HUES64 (cell line): ENCODE results near the gene GLI3.

Source experiments
- H3K27ac ChIP-seq: 2 replicates; pipeline ENCODE4 v1.7.0; 2013; ENCODE audit warnings: low read depth, low read length, inconsistent platforms
- H3K27me3 ChIP-seq: 2 replicates; pipeline ENCODE4 v1.6.1; 2013; ENCODE audit warnings: mild to moderate bottlenecking, low read length; ENCODE audit not compliant: insufficient read depth
- H3K36me3 ChIP-seq: 2 replicates; pipeline ENCODE4 v1.6.1; 2013; ENCODE audit warnings: mild to moderate bottlenecking, low read length; ENCODE audit not compliant: insufficient read depth
- H3K4me1 ChIP-seq: 2 replicates; pipeline ENCODE4 v1.6.1; 2013; ENCODE audit warnings: mild to moderate bottlenecking, low read length, moderate library complexity; ENCODE audit not compliant: insufficient read depth
- H3K4me3 ChIP-seq: 2 replicates; pipeline ENCODE4 v1.5.1; 2013; ENCODE audit warnings: mild to moderate bottlenecking, low read length, moderate library complexity
- H3K9ac ChIP-seq: 2 replicates; pipeline ENCODE4 v1.6.1; 2013; ENCODE audit warnings: mild to moderate bottlenecking, low read depth, low read length
- H3K9me3 ChIP-seq: 2 replicates; pipeline ENCODE4 v1.6.1; 2013; ENCODE audit warnings: low read depth, low read length; ENCODE audit not compliant: insufficient read depth
- WGBS: fragments of 150-250, 120-280 bp; methylation state at CpG from one replicate; pipeline ENCODE4 v1.1.7; 2013; ENCODE audit warnings: missing lambda C conversion rate; 5-methylcytosine and 5-hydroxymethylcytosine counted together

Gene GLI3

DNA sequence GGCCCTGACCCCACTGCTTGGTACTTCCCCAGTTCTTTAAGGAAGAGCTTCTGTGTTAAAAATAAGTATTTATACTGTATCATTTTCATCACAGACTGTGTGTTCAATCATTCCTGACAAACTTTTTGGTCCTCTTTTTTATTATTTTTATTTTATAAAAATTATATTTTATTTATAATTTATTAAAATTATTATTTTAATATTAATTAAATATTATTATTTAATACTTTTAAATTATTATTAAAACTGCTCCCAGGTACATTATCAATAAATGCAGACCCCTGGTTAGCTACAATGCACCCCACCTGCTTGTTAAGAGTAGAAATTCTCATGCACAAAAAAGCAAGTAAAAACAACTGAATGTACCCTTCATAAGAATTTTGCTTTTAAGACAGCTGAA lies 172.0 kb downstream of the GLI3 start:
- Histone ChIP-seq H3K9ac (no peak overlapping the region), H3K4me3 (no peak overlapping the region), H3K27ac (no peak overlapping the region), H3K4me1 (peaks cover 57% of the 10 kb centered on the region), H3K27me3 (no peaks in the 10 kb centered on the region), H3K9me3 (no peaks in the 10 kb centered on the region), H3K36me3 (no peaks in the 10 kb centered on the region)

DNA sequence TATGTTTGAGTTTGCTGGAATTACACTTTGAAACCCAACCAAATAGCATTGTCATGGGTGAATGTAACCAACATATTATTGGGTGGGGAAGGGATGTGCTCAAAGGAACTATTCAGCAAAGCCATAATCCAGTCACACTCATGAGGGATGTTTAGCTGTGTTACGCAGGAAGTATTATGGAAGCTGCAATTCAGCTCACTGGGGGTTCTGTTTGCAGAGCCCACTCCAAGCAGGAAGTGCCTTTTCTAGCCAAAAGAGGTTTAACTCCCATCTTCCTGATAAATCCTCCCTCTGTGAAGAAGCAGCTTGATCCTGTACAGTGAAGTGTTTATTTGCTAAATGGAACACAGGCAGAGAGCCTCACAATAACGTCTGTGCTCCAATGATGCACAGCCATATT lies 172.5 kb downstream of the GLI3 start:
- Histone ChIP-seq H3K27ac (no peak overlapping the region), H3K36me3 (no peaks in the 10 kb centered on the region), H3K4me3 (no peak overlapping the region), H3K9ac (no peak overlapping the region), H3K9me3 (no peaks in the 10 kb centered on the region), H3K27me3 (no peaks in the 10 kb centered on the region), H3K4me1 (peaks cover 52% of the 10 kb centered on the region)
- WGBS = 91% methylated on average over 2 of the region's 2 CpGs

DNA sequence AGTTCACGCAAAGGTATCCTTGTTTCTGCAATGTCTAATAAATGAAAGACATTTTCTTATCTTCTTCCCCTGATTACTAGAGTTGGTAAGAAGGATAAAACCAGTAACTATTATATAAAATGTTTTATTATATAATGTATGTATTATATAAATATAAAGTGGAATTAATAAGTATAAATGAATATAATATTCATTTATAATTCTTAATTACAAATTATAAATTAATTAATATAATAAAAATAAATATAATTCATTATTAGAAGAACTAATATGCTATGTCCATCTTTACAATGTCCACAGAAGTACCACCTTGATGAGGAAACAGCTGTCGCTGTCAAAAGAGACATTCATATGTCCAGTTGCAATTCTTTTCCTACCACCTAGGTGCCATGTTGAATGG lies 177.7 kb downstream of the GLI3 start:
- no peaks in the 10 kb centered on the region for H3K27me3 ChIP-seq
- 50% methylated on average over 2 of the region's 2 CpGs for WGBS
- H3K9me3 ChIP-seq = no peaks in the 10 kb centered on the region
- no peak overlapping the region for H3K27ac ChIP-seq
- no peak overlapping the region for H3K9ac ChIP-seq
- H3K36me3 ChIP-seq = peaks cover 3% of the 10 kb centered on the region; the same call in 1 of the 2 replicates
- H3K4me3 ChIP-seq = no peak overlapping the region
- H3K4me1 ChIP-seq = peaks cover under 1% of the 10 kb centered on the region; the same call in 1 of the 2 replicates

DNA sequence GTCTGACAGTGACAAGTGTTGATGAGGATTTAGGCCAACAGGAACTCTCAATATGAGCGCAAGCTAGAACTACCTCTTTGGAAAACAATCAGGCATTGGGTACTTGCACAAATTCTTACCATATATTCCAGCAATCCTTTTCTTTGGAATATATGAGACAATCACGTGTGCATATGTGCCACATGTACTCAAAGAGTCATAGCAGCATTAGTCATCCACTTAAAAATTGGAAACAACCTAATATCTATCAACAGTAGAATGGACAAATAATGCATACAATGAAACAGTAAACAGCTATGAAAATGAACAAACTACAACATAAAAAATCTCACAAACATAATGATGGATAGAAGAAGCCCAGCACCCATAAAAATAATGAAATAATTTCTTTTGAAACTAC lies 179.7 kb downstream of the GLI3 start:
- 96% methylated on average over 2 of the region's 2 CpGs for WGBS
- Histone ChIP-seq H3K9me3 (no peaks in the 10 kb centered on the region), H3K36me3 (peaks cover 13% of the 10 kb centered on the region; the same call in 1 of the 2 replicates), H3K27ac (no peak overlapping the region), H3K27me3 (no peaks in the 10 kb centered on the region), H3K9ac (no peak overlapping the region), H3K4me1 (no peaks in the 10 kb centered on the region), H3K4me3 (no peak overlapping the region)

DNA sequence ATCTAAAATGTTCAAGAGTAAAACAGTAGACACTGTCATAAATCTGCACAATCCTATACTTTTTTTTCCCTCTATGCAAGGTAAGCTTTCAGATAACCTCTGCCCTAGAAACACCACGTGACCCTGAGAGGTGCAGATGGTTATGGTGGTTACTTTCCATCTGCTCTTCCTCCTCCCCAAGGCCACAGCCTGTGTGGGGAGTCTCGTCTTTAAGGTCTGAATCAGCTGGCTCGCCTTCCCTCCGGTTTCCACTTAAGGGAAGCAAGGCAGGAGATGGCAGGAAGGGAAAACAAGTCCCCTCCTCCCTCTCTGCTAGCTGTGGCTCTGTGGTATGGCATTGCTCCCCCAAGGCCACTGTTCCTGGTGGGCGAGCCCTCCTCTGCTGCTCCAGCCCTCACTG lies 181.8 kb downstream of the GLI3 start:
- H3K9me3 ChIP-seq = no peaks in the 10 kb centered on the region

DNA sequence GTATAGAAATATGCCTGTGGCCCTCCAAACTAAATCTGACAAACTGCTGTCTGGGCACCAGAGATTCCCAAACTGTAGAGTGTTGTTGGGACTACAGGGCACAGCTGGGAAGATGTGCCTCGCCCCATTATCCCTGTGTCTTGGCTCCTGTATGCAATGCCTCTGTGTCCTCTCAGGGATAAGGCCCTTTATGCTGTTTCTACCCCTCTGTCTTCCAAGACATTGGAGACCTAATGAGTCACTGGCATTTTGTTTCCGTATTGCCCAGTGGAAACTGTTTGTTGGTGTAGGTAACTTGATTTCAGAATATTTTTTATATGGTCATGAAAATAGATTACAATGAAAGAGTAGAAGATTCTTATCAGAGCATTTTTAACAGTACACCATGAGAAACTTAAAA lies 183.2 kb downstream of the GLI3 start:
- Histone ChIP-seq H3K9ac (no peak overlapping the region), H3K4me3 (no peak overlapping the region), H3K27ac (no peak overlapping the region), H3K36me3 (peaks cover 20% of the 10 kb centered on the region; the same call in 1 of the 2 replicates), H3K4me1 (no peaks in the 10 kb centered on the region), H3K9me3 (no peaks in the 10 kb centered on the region), H3K27me3 (no peaks in the 10 kb centered on the region)
- WGBS = 99% methylated on average over 2 of the region's 2 CpGs

More for the DNA sequence above, 181.8 kb downstream of the GLI3 start:
- Histone ChIP-seq H3K27ac (no peak overlapping the region), H3K4me3 (no peak overlapping the region), H3K4me1 (no peaks in the 10 kb centered on the region), H3K27me3 (no peaks in the 10 kb centered on the region), H3K36me3 (peaks cover 20% of the 10 kb centered on the region; the same call in 1 of the 2 replicates), H3K9ac (no peak overlapping the region)
- WGBS = 92% methylated on average over 4 of the region's 5 CpGs

DNA sequence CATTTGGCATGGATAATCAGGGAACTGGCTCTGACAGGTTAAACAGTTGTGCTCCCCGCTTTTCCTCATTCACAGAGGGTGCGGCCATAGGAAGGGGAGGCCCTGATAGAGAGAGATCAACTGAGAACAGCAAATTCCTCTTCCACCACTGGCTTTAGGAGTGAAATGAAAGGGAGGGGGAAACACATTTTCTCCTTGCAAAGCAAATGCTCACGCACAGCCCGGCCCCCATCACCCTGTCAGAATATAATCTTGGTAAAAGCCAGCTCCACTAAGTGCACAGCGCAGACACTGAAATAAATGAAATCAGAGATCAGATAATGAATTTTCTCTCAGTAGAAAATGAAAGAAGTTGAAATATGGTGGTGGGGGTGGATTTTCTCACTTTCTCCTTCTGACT lies 187.2 kb downstream of the GLI3 start:
- no peaks in the 10 kb centered on the region for H3K27me3 ChIP-seq
- H3K4me3 ChIP-seq = no peak overlapping the region
- no peak overlapping the region for H3K27ac ChIP-seq
- H3K36me3 ChIP-seq = peaks cover 48% of the 10 kb centered on the region; the same call in 1 of the 2 replicates
- no peaks in the 10 kb centered on the region for H3K4me1 ChIP-seq
- WGBS = 98% methylated on average over 5 of the region's 5 CpGs
- H3K9ac ChIP-seq = no peak overlapping the region
- H3K9me3 ChIP-seq = no peaks in the 10 kb centered on the region

DNA sequence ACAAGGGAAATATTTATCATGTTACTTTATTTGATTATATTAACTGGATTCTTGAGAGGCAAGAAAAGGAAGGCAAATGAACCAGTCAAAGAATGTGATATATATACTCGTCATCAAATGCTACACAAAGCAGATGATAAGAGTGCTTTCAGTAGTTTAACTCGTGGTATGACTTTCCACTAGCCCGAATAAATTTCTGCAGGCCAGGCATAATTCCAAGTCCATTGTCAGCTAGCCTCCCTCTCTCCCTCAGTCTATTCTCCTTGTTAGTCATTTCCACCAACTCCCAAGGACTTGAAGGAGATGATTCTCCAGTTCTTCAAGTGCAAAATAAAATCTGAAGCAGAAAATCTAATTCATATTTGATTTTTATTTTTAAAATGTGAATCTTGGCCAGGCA lies 190.5 kb downstream of the GLI3 start:
- H3K9ac ChIP-seq = no peak overlapping the region
- H3K27ac ChIP-seq = no peak overlapping the region
- no peaks in the 10 kb centered on the region for H3K4me1 ChIP-seq
- over 99% methylated on average over 3 of the region's 3 CpGs for WGBS
- H3K27me3 ChIP-seq = no peaks in the 10 kb centered on the region
- H3K36me3 ChIP-seq = peaks cover 54% of the 10 kb centered on the region; the same call in 1 of the 2 replicates
- no peak overlapping the region for H3K4me3 ChIP-seq
- no peaks in the 10 kb centered on the region for H3K9me3 ChIP-seq

DNA sequence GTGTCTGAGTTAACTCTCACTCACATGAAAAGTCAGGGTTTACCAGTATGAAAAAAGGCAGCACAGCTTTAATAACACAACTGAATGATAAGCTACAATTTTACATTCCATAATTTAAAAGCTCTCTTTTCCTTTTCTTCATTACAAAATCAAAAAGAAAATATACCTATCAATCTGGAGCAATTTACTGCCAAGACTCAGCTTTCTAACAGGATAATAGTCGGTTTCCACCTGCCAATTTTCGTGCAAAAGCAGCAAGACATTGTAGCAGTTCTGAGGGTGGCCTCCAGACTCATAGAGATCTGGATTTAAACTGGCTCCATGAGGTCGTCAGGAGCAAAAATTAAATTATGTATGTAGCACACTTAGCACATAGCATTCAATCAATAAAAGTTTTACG lies 191.0 kb downstream of the GLI3 start:
- Histone ChIP-seq H3K27me3 (no peaks in the 10 kb centered on the region), H3K4me1 (no peaks in the 10 kb centered on the region), H3K4me3 (no peak overlapping the region), H3K27ac (no peak overlapping the region), H3K9me3 (no peaks in the 10 kb centered on the region), H3K36me3 (peaks cover 56% of the 10 kb centered on the region; the same call in 1 of the 2 replicates), H3K9ac (no peak overlapping the region)
- 93% methylated on average over 3 of the region's 4 CpGs for WGBS

DNA sequence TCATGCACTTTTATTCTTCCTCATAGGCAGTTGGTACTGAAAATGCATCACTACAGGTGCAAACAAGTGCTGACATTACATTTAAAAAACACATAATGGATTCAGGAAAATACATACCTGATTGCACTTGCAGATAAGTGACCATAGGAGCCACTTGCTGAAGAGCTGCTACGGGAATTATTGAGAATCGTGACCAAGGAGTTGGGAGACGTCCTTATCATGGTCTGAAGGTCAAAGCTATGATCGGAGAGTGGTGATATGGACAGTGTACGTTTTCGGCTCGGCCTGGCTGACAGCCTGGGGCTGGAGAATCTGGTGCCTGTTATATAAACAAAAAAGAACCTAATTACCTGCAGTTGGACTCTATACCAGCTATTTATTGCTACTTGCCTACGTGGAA lies 197.1 kb downstream of the GLI3 start:
- Histone ChIP-seq H3K36me3 (peaks cover 83% of the 10 kb centered on the region), H3K27me3 (no peaks in the 10 kb centered on the region), H3K4me1 (no peaks in the 10 kb centered on the region), H3K4me3 (no peak overlapping the region), H3K9ac (no peak overlapping the region), H3K9me3 (no peaks in the 10 kb centered on the region), H3K27ac (no peak overlapping the region)
- WGBS = 95% methylated on average over 7 of the region's 8 CpGs

DNA sequence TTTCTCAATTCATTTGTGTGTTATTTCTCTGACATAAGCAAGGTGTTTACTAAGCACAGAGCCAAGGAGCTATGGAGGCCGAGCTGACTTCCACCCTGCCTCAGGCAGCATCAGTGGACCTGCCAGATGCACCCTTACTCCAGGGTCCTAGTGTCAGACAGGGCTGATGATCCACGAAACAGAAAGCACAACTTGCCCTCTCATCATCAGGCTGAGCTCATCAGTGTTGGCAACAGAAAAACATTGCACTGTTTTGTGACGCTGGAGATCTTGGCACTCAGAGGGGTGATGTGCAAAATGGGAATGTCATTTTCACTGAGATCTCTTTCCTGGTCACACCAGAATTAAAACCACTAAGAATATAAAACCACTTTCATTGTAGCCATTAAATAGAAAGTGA lies 201.8 kb downstream of the GLI3 start:
- no peak overlapping the region for H3K9ac ChIP-seq
- no peaks in the 10 kb centered on the region for H3K4me1 ChIP-seq
- H3K27ac ChIP-seq = no peak overlapping the region
- peaks cover 68% of the 10 kb centered on the region for H3K36me3 ChIP-seq
- H3K4me3 ChIP-seq = no peak overlapping the region
- no peaks in the 10 kb centered on the region for H3K27me3 ChIP-seq
- no peaks in the 10 kb centered on the region for H3K9me3 ChIP-seq
- 86% methylated on average over 3 of the region's 3 CpGs for WGBS

DNA sequence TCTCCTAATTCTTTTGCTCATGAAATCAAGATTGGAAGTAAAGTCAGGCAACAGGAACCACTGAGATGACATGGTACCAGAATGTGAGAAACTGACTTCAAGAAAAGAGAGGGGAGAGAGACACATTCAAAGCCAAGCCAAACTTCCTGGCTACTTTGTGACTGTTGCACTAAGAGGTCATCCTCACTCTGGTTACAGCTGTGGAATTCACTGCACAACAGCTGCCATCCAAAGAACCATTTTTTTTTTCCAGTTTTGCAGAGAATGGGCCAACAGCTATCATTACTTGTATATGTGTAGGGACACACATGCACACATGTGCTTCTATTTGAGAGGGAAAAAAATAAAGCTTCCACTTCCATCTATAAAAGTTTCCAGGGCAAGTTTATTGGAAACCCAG lies 203.5 kb downstream of the GLI3 start:
- Histone ChIP-seq H3K36me3 (peaks cover 51% of the 10 kb centered on the region), H3K9ac (no peak overlapping the region)

More for the DNA sequence above, 203.5 kb downstream of the GLI3 start:
- no peaks in the 10 kb centered on the region for H3K9me3 ChIP-seq
- no peak overlapping the region for H3K27ac ChIP-seq
- peaks cover 9% of the 10 kb centered on the region; the same call in 1 of the 2 replicates for H3K4me1 ChIP-seq
- no peaks in the 10 kb centered on the region for H3K27me3 ChIP-seq
- no peak overlapping the region for H3K4me3 ChIP-seq
